Fibroblast of skin of right biceps (primary cell): ENCODE measurements around the gene DNHD1.

Experiments
- DNase-seq: peaks from one replicate; pipeline ENCODE4 v3.0.0-alpha.2; 2013

The DNHD1 gene

GRCh38 chr11:6497069-6497839 is at the start of gene DNHD1:
Gene DNHD1, plus strand, starts transcription at chr11:6497280. Its CDS starts 936 bp downstream, at chr11:6498216.
- DNase-seq = no peak

GRCh38 chr11:6448574-6448973 is 48.5 kb upstream of the DNHD1 start:
- no peak for DNase-seq

GRCh38 chr11:6452219-6452618 is 44.9 kb upstream of the DNHD1 start:
- DNase-seq = peak; percentile 28

- DNase-seq = no peak
These were observed 43.9 kb upstream of the DNHD1 start for GRCh38 chr11:6453152-6453551.

GRCh38 chr11:6455070-6455469 is 42.0 kb upstream of the DNHD1 start:
- no peak for DNase-seq

DNA sequence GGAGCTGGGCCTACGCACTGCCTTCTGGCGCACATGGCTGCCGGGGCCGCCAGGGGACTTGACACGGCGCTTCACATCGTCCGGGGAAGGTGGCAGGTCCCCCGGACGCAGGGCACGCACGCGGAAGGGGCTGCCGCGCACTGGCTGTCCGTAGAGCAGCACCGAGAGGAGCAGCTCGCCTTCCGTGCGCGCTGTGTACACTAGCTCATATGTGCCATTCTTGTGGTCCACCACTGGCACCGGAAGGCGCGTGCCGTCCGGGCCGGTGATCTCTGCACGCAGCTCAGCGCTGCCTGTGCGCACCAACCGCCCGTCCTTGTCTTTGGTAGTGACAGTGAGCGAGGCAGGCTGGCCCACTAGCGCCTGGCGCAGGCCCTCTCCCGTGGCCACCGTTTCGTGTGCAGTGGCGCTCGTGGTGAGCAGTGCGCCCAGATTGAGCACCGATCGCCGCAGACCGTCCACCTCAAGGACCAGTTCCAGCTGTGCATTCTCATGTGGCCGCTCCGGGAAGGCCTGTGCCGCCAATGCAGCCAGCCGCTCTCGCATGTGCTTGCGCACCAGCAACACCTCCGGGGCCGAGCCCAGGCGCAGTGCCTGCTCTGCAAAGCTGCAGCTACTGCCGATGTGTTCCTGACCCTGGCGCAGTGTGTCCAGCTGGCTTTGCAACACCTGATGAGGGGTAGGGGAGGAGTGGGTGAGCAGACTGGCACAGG is 40.6 kb upstream of the DNHD1 start:
- no peak for DNase-seq

GRCh38 chr11:6457581-6458320 is 39.3 kb upstream of the DNHD1 start:
- no peak for DNase-seq

- no peak for DNase-seq
These were observed 38.6 kb upstream of the DNHD1 start for GRCh38 chr11:6458352-6459098.

GRCh38 chr11:6459099-6459450 is 38.0 kb upstream of the DNHD1 start:
- no peak for DNase-seq

DNA sequence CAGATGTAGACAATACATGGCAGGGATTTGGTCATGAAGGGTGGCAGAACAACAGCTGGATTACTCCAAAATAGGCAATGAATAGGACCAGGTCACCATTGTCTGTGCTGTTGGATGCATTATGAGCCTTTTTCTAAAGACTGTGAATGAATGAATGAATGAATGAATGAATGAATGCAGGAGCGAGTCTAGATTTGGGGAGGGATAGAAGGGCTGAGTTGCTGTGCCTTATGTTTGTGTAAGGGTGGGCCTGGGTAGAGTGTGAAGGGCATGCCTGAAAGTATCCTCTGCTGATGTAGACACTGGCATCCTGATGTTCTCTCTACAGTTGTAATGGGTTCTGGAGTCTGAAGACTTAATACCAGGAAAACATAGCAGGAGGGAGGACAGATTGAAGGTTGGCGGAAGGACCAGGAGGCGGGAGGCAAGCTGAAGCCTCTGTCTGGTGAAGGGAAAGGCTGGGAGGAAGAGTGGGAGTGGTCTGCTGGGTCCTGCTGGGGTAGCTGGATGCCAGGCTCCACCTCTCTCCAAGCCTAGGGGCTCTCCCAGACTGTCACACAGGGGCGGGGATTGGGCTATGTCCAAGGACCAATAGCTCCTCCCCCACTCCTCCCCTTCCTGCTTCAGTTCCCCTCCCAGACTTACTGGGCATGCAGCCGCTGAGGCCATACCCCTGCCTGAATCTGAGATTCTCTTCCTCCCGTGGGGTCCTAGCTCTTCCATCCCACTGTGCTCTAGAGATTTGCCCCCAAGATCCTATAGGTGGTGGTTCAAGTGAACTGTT is 28.2 kb upstream of the DNHD1 start:
- DNase-seq = peak; percentile 84

DNA sequence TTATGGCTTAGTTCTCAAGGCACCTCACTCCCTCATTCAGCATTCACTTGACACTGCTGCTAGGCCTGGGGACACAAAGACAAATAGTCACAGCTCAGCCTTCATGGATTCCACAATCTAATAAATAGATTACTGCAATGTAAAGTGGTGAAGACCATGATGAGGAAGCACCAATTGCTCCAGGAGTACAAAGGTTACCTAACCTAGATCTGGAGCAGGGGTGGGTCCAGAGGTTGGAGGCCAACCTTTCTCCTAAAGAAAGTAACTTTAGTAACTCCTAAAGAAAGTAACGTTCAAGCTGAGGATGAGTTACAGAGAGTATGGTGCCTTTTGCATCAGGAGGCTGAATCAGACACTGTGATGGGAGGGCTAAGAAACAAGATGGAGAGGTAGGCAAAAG is 27.5 kb upstream of the DNHD1 start:
- DNase-seq = no peak

DNA sequence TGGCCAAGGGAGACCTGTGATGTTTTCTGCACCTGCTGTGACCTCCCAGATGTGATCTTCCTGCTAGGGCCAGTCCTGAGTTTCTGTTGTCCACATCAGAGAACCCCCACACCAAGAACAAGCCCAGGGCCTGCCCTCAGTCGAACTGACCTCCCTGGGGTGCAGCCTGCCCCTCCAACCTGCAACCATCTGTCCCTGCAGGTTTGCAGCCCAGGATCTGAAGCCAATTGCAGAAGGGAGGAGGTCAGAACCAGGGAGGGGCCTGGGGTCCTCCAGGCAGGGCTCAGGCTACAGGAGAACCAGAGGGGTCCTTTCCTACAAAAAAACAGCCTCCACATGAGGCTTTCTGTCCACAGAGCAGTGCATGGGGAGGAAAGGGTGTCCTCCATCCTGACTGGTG is 24.1 kb upstream of the DNHD1 start:
- no peak for DNase-seq

DNA sequence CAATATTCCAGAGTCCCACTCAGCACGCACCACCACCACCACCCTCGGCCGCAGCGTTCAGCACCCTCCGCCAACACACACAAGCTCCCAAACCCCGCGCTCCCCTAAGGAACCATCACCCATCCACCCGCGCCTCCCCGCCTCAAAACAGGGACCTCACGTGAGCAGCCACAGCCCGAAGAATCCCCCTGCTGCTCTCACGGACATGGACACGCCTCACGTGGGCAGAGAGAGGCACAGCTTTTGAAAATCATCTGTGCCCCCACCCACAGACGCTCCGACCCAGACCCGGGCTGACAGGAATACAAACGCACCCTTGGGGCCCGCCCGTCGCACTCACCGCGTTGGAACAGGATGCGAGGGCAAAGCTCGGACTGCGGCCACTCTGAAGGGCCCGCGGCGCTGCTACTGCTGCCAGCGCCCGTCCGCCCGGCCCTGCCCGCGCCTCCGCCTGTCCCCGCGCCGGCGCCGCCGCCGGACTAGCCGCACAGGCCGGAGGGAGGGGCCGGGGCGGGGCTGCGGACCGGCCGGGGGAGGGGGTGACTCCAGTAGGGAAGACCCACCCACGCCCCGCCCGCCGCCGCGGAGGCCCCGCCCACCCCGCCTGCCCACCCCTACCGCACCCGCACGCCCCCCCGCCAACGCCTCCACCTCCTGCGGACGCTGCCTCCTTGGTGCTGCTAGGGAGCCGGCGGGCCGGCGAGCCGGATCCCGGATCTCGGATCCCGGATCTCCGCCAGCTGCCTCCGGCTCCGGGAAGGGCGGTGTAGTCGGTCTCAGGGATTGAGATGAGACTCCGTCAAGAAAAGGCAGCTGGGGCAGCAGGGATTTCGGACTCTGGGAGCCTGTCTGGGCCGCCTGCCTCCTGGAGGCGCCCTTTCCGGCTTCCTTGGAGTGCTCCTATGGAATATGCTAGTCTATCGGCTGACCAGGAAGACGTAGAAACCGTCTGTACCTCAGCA is 23.3 kb upstream of the DNHD1 start, which contains the start of gene TRIM3:
Gene TRIM3, minus strand, starts transcription at position 491 of the 962 bp plus-strand sequence. CDS start 8,246 bp downstream, outside the sequence.
- DNase-seq = peak; percentile 90

DNA sequence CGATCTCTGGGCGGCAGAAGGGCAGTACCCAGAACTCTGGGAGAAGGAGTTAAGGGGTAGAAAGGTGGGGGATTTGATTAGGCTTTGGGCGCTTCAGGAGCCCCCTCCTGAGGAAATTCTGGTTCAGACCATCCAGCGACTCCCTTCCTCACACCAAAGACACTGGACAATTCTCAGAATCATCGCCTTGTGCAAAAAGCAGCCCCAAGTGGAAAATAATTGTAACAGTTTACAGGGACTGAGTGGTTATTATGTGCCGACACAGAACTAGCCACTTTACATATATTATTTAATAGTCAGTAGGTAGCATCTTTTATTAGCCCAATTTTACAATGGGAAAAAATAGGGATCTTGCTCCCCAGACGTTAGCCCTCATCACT is 22.7 kb upstream of the DNHD1 start:
- DNase-seq = no peak

DNA sequence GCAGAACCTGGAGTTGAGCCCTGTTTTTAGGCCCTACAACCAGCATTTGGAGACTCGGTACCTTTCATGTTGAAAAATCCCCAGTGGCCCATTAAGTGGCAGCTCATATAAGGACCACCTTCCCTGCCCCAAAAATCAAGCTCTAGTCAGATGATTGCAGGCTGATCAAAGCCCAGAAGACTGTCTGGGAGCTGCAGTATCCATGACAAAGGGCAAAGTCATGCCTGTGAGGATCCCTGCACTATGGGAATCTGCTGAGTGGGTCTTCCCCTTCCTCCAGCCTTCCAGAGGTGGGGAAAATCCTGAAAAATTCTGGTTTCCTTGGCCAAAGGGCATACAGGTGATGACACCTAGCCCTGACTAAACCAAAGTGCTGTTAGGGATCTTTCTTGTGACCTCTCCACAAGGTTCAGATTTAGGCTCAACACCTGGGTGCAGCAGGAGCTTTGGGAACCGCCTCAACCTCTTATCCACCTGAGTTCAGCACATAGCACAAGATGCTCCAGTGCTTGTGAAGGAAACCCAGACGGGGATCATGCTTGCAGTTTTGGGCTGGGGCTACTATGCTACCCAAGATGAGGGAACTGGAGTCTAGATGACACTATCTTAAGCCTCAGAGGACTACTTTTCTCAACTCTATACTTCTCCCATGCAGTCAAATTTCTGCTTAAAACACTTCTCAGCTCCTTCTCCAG is 22.1 kb upstream of the DNHD1 start:
- DNase-seq = no peak

DNA sequence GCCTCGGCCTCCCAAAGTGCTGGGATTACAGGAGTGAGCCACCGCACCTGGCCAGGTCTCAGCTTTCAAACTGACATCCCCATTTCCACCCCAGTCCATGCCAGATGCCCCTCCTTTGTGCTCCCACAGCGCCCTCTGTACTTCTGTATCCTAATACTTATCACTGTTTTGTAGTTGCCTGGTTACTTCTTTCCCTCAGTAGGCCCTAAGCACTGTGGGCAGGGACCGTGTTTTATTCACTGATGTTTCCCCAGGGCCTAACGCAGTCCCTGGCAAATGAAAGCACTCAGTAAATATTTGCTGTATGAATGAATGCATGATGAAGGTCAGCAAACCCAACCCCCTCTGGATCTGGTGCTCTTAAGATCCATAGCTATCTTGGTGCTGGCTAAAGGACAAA is 21.1 kb upstream of the DNHD1 start:
- DNase-seq = no peak

DNA sequence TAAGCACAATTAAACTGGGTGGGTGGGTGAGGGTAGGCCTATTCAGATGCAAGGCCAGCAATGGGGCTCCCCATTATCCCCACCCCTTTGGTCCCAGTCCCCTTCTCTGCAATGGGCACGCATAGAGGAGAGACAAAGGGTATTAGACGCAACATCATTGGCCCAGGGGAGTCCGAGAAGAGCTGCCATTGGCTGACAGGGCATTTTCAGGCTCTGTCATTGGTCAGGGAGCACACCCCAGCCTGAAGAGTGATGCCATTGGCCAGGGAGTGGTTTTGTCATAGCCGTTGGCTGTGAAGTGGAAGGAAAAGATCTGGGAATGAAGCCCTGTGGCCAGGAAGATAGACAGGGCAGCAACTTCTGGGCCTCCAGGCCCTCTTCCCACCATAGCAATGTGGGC is 20.5 kb upstream of the DNHD1 start:
- DNase-seq = no peak

DNA sequence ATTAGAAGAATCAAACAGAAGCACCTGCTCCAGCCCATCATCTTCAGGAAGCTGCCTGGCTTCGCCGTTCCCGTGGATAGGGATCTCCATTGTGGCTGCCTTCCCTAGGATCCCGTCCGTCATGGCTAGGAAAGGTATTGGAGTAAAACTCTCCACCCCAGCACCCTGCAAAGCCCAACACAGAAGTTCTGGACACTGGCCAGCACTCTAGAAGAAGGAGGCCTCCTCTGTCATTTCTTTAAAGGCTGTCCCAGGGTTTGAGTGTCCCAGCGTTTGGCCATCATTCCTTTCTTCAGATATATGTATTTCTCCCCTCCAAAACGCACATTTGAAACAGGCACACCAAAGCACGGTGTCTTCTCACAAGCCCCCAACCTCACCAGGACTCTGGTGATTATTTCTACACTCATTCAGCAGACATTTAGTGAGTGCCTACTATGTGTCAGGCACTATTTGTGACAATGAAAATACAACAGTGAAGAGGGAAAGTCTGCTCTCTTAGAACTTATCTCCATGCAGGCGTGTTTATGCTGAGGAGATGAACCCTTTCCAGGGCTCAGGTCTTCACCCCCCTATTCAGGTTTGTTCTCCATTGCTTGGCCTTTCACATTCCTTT is 16.7 kb upstream of the DNHD1 start:
- DNase-seq = no peak

GRCh38 chr11:6481012-6481923 is 15.8 kb upstream of the DNHD1 start, which contains the start of the genes ARFIP2 and TIMM10B:
Gene ARFIP2, minus strand, starts transcription at chr11:6481331. Its CDS starts 910 bp downstream, at chr11:6480421.
Gene TIMM10B, plus strand, starts transcription at chr11:6481501. Its CDS starts 16 bp downstream, at chr11:6481517.
- peak; percentile 98 for DNase-seq
